Natural killer cell (primary cell): ENCODE results near the gene PAX2. TPM values are rescaled to one million over a fixed set of nuclear protein-coding genes. Genes with fewer than 3 reads are reported as not detected.

Experiments used
- ATAC-seq, 3 donors: fragments of 150-1000 bp in 2 of 3; fragments of 200-7000 bp in 1 of 3; cut with Tn5 transposase; 1 replicate in 1 of 3; 2 replicates in 2 of 3; pipeline ENCODE4 v1.10.0; 2021; ENCODE audit warnings: mild to moderate bottlenecking in 2 of 3, moderate library complexity in 2 of 3
- DNase-seq, 2 donors: peaks; one replicate each; pipeline versions ENCODE4 v3.0.0 to v3.0.0-alpha.2; 2013 to 2021; ENCODE audit warnings: mixed read lengths in 1 of 2
- H3K27ac ChIP-seq: one replicate; pipeline ENCODE4 v1.5.1; 2013; ENCODE audit warnings: mild to moderate bottlenecking, low read length
- H3K27me3 ChIP-seq: one replicate; pipeline ENCODE4 v1.6.1; 2013; ENCODE audit warnings: low read length; ENCODE audit not compliant: control insufficient read depth, insufficient read depth
- H3K36me3 ChIP-seq: one replicate; pipeline ENCODE4 v1.6.1; 2013; ENCODE audit warnings: low read length; ENCODE audit not compliant: control insufficient read depth, insufficient read depth
- H3K4me1 ChIP-seq: one replicate; pipeline ENCODE4 v1.6.1; 2013; ENCODE audit warnings: low read length; ENCODE audit not compliant: control insufficient read depth, insufficient read depth
- H3K4me3 ChIP-seq: one replicate; pipeline ENCODE4 v1.5.1; 2013; ENCODE audit warnings: low read length
- H3K9me3 ChIP-seq: one replicate; pipeline ENCODE4 v1.6.1; 2013; ENCODE audit warnings: low read length; ENCODE audit not compliant: control insufficient read depth, insufficient read depth
- H3K27ac Mint-ChIP-seq, 2 donors: one replicate each; pipeline ENCODE4 v1.8.0; 2022; ENCODE audit warnings: mild to moderate bottlenecking in 2 of 2, mixed read lengths in 2 of 2, moderate library complexity in 1 of 2
- H3K27me3 Mint-ChIP-seq, 2 donors: one replicate each; pipeline ENCODE4 v1.8.0; 2022; ENCODE audit warnings: low read depth in 2 of 2, mixed read lengths in 2 of 2
- H3K36me3 Mint-ChIP-seq: one replicate; pipeline ENCODE4 v1.8.0; 2022; ENCODE audit warnings: mixed read lengths
- H3K4me1 Mint-ChIP-seq, 2 donors: one replicate each; pipeline ENCODE4 v1.8.0; 2022; ENCODE audit warnings: mixed read lengths in 2 of 2
- H3K4me3 Mint-ChIP-seq: one replicate; pipeline ENCODE4 v1.8.0; 2022; ENCODE audit warnings: mild to moderate bottlenecking, moderate library complexity, mixed read lengths
- H3K9me3 Mint-ChIP-seq, 2 donors: one replicate each; pipeline ENCODE4 v1.8.0; 2022; ENCODE audit warnings: mixed read lengths in 2 of 2
- WGBS: methylation state at CpG from one replicate; pipeline ENCODE4 v1.1.7; 2013; ENCODE audit warnings: missing lambda C conversion rate; ENCODE audit not compliant: insufficient coverage; 5-methylcytosine and 5-hydroxymethylcytosine counted together
- intact Hi-C: fragments of 100-400 bp; cut with micrococcal nuclease; formaldehyde crosslinking; loops from one replicate; pipeline ENCODE4 v1.14.2; 2022
- total RNA-seq, 4 donors: library from RNA; stranded (reverse); fragments of 120-200 nt in 1 of 4; gene quantifications; one replicate each; pipeline versions ENCODE4 v1.2.3 to v1.2.4, GENCODE V29; 2013 to 2022
- TF ChIP-seq, protein P1 (sequence below): fragments of 200-600 bp; IDR thresholded peaks from one replicate; pipeline ENCODE4 v1.8.0; 2022; ENCODE audit warnings: antibody characterized with exemption

PAX2 gene
- total RNA-seq, 3 donors from 2014 or later (not counting 1 experiment from before 2014, with no cell fraction given): not detected

DNA sequence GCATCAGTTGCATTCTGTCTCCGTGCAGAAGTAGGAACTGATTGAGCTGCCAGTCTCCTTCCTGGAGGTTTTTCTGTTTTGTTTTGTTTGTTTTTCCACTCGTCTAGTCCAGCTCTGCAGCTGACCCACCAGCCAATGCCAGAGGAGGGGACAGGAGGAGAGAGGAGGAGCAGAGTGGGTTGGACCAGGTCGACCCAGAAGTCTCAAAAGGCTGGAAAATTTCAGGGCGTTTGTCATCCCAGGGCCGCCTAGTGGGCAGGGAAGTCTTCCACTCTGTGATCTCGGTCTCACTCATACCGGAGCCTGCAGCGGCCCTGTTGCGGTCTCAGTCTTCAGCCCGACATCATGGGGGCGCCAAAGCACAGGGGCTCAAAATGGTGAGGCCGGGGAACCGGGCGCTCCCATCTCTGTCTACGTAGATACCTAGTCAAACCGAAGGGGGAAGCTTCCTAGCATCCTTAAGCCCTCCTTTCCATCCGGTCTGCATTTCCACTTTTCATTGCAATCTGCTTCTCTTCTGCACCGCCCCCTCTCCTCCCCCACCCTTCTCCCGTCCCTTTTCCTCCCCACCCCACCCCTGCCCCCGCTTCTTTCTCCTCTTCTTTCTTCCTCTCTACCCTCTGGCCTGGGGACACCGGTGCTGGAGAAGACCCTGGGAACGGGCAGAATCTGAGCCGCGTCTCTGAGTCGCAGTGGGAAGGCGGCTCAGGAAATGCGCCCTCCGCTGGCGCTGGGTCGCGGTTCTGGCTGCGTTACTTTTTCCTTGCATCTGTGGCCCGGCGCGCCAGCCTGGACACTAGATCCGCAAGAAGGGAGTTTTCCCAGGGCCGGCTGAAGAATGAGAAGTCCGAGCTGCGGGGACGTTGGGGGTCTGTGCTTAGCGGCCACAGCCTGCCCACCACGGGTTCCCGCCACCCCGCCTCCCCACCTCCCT is 16.2 kb upstream of the PAX2 start:
- Mint-ChIP-seq H3K4me3 (peak overlapping the region; percentile 61), H3K27me3 (peaks cover 62 to 76% of the 10 kb centered on the region in 2 donors), H3K27ac (no peak overlapping the region), H3K9me3 (no peaks in the 10 kb centered on the region), H3K4me1 (peaks cover 20 to 35% of the 10 kb centered on the region in 2 donors), H3K36me3 (no peaks in the 10 kb centered on the region)
- whole genome bisulfite sequencing: 2% methylated on average over 44 of the region's 44 CpGs
- Histone ChIP-seq H3K4me1 (peaks cover 26% of the 10 kb centered on the region), H3K9me3 (no peaks in the 10 kb centered on the region), H3K36me3 (no peaks in the 10 kb centered on the region), H3K4me3 (no peak overlapping the region), H3K27ac (no peak overlapping the region), H3K27me3 (peaks cover 34% of the 10 kb centered on the region)
- intact Hi-C loops: no loop called here
- DNase-seq (peak in 1 of 2 donors; percentile 43), ATAC-seq (peak in 1 of 3 donors; percentile 43)
- TF ChIP-seq, protein P1, sequence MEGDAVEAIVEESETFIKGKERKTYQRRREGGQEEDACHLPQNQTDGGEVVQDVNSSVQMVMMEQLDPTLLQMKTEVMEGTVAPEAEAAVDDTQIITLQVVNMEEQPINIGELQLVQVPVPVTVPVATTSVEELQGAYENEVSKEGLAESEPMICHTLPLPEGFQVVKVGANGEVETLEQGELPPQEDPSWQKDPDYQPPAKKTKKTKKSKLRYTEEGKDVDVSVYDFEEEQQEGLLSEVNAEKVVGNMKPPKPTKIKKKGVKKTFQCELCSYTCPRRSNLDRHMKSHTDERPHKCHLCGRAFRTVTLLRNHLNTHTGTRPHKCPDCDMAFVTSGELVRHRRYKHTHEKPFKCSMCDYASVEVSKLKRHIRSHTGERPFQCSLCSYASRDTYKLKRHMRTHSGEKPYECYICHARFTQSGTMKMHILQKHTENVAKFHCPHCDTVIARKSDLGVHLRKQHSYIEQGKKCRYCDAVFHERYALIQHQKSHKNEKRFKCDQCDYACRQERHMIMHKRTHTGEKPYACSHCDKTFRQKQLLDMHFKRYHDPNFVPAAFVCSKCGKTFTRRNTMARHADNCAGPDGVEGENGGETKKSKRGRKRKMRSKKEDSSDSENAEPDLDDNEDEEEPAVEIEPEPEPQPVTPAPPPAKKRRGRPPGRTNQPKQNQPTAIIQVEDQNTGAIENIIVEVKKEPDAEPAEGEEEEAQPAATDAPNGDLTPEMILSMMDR: no peak

DNA sequence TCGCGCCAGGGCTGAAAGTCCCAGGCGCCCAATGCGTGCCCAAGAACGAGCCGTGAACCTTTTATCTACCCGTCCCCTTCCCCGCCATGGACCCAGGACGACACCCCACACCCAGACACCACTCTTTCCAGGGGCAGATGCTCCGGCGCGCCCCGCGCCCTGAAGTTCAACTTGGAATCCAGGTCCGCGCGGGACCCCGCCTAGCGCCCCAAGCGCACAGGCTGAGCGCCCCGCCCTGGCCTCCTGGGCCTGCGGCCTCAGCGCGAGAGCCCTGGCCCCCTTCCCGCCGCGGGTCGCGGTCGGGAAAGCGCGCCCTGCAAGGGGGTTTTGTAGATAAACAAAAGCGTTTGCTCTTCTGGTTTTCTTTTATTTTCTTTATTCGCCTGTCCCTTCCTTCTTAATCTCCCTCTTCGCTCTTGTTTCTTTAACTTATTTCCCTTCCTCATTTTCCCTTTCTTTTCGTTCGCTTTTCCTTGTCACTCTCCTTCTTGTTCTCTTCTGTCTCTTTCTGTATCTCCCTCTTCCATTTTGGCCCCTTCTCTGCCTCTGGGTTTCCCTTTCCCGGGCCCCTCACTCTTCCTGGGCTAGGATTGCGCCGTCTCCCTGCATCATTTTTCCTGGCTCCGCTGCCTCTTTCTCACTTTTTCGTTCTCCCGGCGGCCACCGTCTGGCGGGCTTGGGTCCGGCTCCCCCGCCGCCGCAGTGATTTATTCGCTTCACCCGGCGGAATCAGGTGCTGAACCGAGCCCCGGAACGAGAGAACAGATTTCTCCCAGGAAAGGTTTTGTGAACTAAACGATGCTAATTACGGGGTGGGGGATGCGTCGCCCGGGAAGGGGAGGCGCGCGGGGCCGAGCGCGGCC is 15.3 kb upstream of the PAX2 start:
- H3K4me3 ChIP-seq: no peak overlapping the region
- H3K27me3 ChIP-seq: peaks cover 33% of the 10 kb centered on the region

DNA sequence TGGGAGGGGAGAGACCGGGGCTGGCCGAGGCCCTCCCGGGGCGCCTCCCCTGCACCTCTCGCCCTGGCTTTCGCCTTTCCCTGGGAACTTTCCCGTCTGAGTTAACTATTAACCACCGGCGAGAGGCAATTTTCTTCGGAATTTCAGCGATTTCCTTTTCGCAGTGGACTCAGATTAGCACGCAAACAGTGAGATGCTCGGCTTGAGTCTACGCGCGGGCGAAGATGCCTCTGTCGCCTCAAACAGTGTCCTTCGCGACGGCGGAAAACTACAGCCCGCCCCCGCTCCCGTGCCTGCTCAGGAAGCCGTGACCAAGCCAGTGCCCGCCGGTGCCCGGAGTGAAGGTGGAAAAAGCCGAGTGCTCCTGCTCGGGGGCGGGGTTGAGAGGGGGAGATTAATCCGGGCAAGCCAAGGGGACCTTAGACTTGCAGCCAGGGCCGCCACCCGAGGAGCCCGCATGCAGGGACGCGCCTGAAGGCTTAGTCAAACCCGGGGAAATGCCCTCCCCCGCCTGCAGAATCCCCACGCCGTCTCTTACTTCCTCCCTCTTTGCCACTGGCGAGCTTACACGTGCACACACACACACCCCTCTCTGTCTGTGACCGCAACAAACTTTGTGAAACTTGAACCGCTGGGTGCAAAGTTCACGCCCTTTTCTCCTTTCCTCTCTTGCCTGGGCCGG is 14.5 kb upstream of the PAX2 start:
- DNase-seq (peak in 1 of 2 donors; percentile 55), ATAC-seq (peak; percentile 43 to 82 (median 78))
- H3K27ac ChIP-seq: no peak overlapping the region
- Mint-ChIP-seq H3K4me1 (peaks cover 28 to 48% of the 10 kb centered on the region in 2 donors), H3K9me3 (no peaks in the 10 kb centered on the region), H3K27me3 (peaks cover 68 to 87% of the 10 kb centered on the region in 2 donors), H3K27ac (no peak overlapping the region), H3K4me3 (peak overlapping the region; percentile 87), H3K36me3 (no peaks in the 10 kb centered on the region)
- 1% methylated on average over 49 of the region's 49 CpGs for WGBS
- H3K36me3 ChIP-seq: no peaks in the 10 kb centered on the region
- peaks cover 31% of the 10 kb centered on the region for H3K27me3 ChIP-seq
- H3K4me1 ChIP-seq: peaks cover 26% of the 10 kb centered on the region
- intact Hi-C loops: no loop called here
- TF ChIP-seq, protein P1: no peak
- no peaks in the 10 kb centered on the region for H3K9me3 ChIP-seq
- no peak overlapping the region for H3K4me3 ChIP-seq

More for the DNA sequence above, 15.3 kb upstream of the PAX2 start:
- no peak for DNase-seq
- Mint-ChIP-seq H3K4me1 (peaks cover 28 to 44% of the 10 kb centered on the region in 2 donors), H3K27me3 (peaks cover 70 to 85% of the 10 kb centered on the region in 2 donors), H3K36me3 (no peaks in the 10 kb centered on the region), H3K27ac (no peak overlapping the region), H3K9me3 (no peaks in the 10 kb centered on the region), H3K4me3 (peak overlapping the region; percentile 76)
- TF ChIP-seq, protein P1: no peak
- intact Hi-C loops: no loop called here
- peaks cover 26% of the 10 kb centered on the region for H3K4me1 ChIP-seq
- no peaks in the 10 kb centered on the region for H3K36me3 ChIP-seq
- no peak overlapping the region for H3K27ac ChIP-seq
- ATAC-seq: no peak
- H3K9me3 ChIP-seq: no peaks in the 10 kb centered on the region
- 5% methylated on average over 68 of the region's 68 CpGs for WGBS
